GM08714 (cell line): ENCODE measurements around the gene PIK3AP1.
A peak's percentile ranks its signal among the peaks of the same experiment; 100 is the strongest.
"Not testable (repeated sequence)": the region's sequence is repeated elsewhere in the genome, so short reads cannot be mapped to it uniquely, and the experiment has no call there.

Source experiments
- H3K4me3 ChIP-seq: fragments of 200-500 bp; sonication (Bioruptor generic); 2 replicates; pipeline ENCODE4 v1.5.1; 2014; ENCODE audit warnings: mild to moderate bottlenecking, low read length, inconsistent platforms
- ZNF274 ChIP-seq: IDR thresholded peaks from 2 replicates; pipeline ENCODE4 v1.6.1; 2012; ENCODE audit warnings: mild to moderate bottlenecking, low read depth, low read length

Gene PIK3AP1

GRCh38 chr10:96720422-96721206, at the start of gene PIK3AP1:
Gene PIK3AP1, minus strand, starts transcription at chr10:96720514. Its CDS starts 120 bp downstream, at chr10:96720394.
- H3K4me3 ChIP-seq: peak within 1 kb of the TSS; percentile 73
- no peak for TF ChIP-seq ZNF274

GRCh38 chr10:96768136-96768535, 47.8 kb upstream of the PIK3AP1 start:
- H3K4me3 ChIP-seq: no peak overlapping the region
- no peak for TF ChIP-seq ZNF274

- H3K4me3 ChIP-seq: no peak overlapping the region
- no peak for TF ChIP-seq ZNF274
Measured at GRCh38 chr10:96767611-96768010, 47.3 kb upstream of the PIK3AP1 start.

- TF ChIP-seq ZNF274: no peak
- no peak overlapping the region for H3K4me3 ChIP-seq
Measured at GRCh38 chr10:96765406-96766240, 45.3 kb upstream of the PIK3AP1 start.

GRCh38 chr10:96764425-96765060, 44.2 kb upstream of the PIK3AP1 start:
- no peak overlapping the region for H3K4me3 ChIP-seq
- no peak for TF ChIP-seq ZNF274

- no peak overlapping the region for H3K4me3 ChIP-seq
- no peak for TF ChIP-seq ZNF274
Measured at GRCh38 chr10:96758423-96758822, 38.1 kb upstream of the PIK3AP1 start.

GRCh38 chr10:96756111-96756903, 36.0 kb upstream of the PIK3AP1 start:
- H3K4me3 ChIP-seq: no peak overlapping the region

GRCh38 chr10:96753956-96754355, 33.6 kb upstream of the PIK3AP1 start:
- TF ChIP-seq ZNF274: no peak
- H3K4me3 ChIP-seq: no peak overlapping the region

More at GRCh38 chr10:96756111-96756903, 36.0 kb upstream of the PIK3AP1 start:
- TF ChIP-seq ZNF274: no peak

GRCh38 chr10:96752375-96752774, 32.1 kb upstream of the PIK3AP1 start:
- no peak for TF ChIP-seq ZNF274
- H3K4me3 ChIP-seq: no peak overlapping the region

- H3K4me3 ChIP-seq: not testable (repeated sequence)
Measured at GRCh38 chr10:96750316-96750715, 30.0 kb upstream of the PIK3AP1 start.

GRCh38 chr10:96747734-96748550, 27.6 kb upstream of the PIK3AP1 start:
- no peak for TF ChIP-seq ZNF274
- H3K4me3 ChIP-seq: no peak overlapping the region; the same call in 1 of the 2 replicates

- TF ChIP-seq ZNF274: no peak
- no peak overlapping the region for H3K4me3 ChIP-seq
Measured at GRCh38 chr10:96746503-96746902, 26.2 kb upstream of the PIK3AP1 start.

GRCh38 chr10:96745950-96746349, 25.6 kb upstream of the PIK3AP1 start:
- H3K4me3 ChIP-seq: no peak overlapping the region
- TF ChIP-seq ZNF274: no peak
